CD4-positive, alpha-beta T cell treated with Interleukin-4 for 4 hours (primary cell): ENCODE measurements around the gene CETP.
A peak's percentile ranks its signal among the peaks of the same experiment; 100 is the strongest.

ENCODE experiments used
- DNase-seq: peaks from one replicate; pipeline ENCODE4 v3.0.0-alpha.2; 2020

Gene CETP

DNA sequence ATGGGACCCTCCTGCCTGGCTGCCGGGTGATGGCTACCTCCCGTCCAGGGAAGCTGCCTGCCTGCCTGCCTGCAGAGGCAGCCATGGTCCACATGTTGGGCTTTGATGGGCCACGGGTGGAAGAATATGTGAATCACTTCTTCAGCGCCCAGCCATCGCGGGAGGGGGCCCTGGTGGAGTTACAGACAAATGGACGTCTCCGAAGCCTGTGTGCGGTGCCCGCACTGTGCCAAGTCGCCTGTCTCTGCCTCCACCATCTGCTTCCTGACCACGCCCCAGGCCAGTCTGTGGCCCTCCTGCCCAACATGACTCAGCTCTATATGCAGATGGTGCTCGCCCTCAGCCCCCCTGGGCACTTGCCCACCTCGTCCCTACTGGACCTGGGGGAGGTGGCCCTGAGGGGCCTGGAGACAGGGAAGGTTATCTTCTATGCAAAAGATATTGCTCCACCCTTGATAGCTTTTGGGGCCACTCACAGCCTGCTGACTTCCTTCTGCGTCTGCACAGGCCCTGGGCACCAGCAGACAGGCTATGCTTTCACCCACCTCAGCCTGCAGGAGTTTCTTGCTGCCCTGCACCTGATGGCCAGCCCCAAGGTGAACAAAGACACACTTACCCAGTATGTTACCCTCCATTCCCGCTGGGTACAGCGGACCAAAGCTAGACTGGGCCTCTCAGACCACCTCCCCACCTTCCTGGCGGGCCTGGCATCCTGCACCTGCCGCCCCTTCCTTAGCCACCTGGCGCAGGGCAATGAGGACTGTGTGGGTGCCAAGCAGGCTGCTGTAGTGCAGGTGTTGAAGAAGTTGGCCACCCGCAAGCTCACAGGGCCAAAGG, 64.4 kb downstream of the CETP start:
- DNase-seq = no peak

GRCh38 chr16:57026778-57027062, 65.0 kb downstream of the CETP start:
- DNase-seq = no peak

DNA sequence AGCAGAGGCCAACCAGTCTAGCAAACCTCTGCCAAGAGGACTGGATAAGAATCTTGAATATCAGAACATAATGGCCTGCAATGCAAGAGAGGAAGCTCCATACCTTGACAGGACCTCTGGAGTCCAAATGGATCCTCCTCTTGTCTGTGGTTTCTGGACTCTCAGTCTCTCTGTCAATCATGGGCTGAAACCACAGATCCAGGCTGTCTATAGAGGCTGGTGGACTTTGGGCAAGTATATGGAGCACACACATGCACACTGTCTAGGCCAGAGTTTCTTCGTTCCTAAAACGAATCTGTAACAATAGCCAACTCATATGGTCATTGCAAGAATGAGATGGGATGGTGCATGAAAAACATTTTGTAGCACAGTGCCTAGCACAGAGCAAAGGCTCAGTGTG, 65.3 kb downstream of the CETP start:
- no peak for DNase-seq

DNA sequence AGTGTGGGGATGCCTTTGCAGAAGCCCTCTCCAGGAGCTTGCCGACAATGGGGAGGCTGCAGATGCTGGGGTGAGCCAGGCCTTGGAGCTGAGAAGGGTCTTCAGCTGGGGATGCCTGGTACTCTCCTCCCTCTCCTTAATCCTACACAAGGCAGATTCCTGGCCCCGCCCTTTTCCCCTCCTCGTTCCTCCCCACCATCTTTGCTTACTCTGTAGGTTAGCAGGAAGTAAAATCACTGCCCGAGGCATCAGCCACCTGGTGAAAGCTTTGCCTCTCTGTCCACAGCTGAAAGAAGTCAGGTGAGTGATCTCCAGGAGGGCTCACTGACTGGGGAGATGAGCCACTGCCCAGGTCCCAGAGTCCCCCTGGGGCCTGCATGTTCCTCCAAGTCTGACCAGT, 66.3 kb downstream of the CETP start:
- DNase-seq = no peak

DNA sequence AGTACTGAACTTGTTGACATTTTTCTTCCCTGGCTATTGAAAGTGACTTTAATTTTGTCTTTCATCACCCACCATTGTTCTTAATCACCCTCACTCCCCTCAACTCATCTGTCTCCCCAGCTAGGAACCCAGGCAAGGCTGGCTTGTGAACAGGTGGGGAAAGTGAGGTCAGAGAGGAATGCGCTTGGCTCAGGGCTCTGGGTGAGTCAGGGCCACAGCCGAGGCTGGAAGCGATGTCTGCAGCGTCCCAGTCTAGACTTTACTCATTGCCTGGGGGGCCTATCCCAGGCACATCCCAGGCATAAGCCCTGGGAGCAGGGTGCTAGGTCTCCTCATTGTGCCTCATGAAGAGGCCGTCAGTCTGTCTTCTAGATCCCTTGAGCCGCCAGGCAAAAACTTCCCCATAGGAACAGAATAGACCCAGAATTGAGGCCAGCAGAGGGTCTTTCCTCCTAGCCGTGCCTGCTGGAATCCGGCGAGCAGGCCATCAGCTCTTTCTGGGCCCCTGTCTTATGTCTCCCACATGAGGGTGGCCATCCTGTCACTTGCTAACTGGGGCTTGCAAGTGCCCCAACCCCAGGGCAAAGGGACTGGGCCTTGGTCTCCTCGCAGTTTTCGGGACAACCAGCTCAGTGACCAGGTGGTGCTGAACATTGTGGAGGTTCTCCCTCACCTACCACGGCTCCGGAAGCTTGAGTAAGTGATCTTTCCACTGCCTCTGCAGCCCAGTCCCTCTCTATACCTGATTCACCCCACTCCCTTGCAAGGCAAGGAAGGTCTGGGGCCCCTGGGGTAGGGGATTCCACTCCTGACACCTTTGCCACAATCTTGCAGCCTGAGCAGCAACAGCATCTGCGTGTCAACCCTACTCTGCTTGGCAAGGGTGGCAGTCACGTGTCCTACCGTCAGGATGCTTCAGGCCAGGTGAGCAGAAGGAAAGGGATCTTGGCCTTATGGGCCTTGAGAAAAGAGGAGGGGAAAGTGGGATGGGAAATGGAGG, 67.7 kb downstream of the CETP start:
- peak; percentile 45 for DNase-seq

DNA sequence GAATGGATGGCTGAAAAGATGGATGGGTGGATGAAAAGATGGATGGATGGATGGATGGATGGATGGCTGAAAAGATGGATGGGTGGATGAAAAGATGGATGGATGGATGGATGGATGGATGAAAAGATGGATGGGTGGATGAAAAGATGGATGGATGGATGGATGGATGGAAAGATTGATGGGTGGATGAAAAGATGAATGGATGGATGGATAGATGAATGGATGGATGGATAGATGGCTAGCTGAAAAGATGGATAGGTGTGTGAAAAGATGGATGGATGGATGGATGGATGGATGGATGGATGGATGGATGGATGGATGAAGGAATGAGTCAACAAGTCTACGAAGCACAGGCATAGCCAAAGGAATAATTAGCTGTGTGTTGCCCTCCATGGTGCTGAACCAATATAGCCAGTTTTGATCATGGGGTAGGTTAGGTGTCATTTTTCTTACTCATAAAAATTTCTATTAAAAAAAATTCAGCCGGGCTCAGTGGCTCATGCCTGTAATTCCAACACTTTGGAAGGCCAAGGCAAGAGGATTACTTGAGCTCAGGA, 68.7 kb downstream of the CETP start:
- DNase-seq = no peak

- no peak for DNase-seq
These were observed 69.4 kb downstream of the CETP start for GRCh38 chr16:57031156-57031555.

GRCh38 chr16:57032346-57032745, 70.6 kb downstream of the CETP start:
- DNase-seq = no peak

GRCh38 chr16:57032931-57033330, 71.2 kb downstream of the CETP start:
- no peak for DNase-seq
